H9 (cell line): ENCODE results near the gene TRHDE. TPM values are rescaled to one million over a fixed set of nuclear protein-coding genes. Genes with fewer than 3 reads are reported as not detected.

ENCODE experiments used
- DNase-seq: peaks from one replicate; pipeline ENCODE4 v3.0.0-alpha.2; 2017
- H2AFZ ChIP-seq: one replicate; pipeline ENCODE4 v1.6.1; 2013; ENCODE audit warnings: mild to moderate bottlenecking, low read length, control low read depth, moderate library complexity
- H2AK5ac ChIP-seq: 2 replicates; pipeline ENCODE4 v1.6.1; 2013; ENCODE audit warnings: low read length, control low read depth, mixed read lengths; ENCODE audit not compliant: insufficient read length
- H2BK120ac ChIP-seq: one replicate; pipeline ENCODE4 v1.6.1; 2013; ENCODE audit warnings: low read depth, mild to moderate bottlenecking, low read length, control low read depth, inconsistent platforms; ENCODE audit not compliant: poor library complexity, severe bottlenecking
- H2BK12ac ChIP-seq: 2 replicates; pipeline ENCODE4 v1.6.1; 2013; ENCODE audit warnings: low read length, control low read depth, mixed read lengths, low read depth; ENCODE audit not compliant: insufficient read length
- H2BK15ac ChIP-seq: 2 replicates; pipeline ENCODE4 v1.6.1; 2013; ENCODE audit warnings: low read depth, low read length, control low read depth
- H2BK20ac ChIP-seq: one replicate; pipeline ENCODE4 v1.6.1; 2013; ENCODE audit warnings: low read depth, mild to moderate bottlenecking, low read length, control low read depth, inconsistent platforms; ENCODE audit not compliant: poor library complexity, severe bottlenecking
- H2BK5ac ChIP-seq: 2 replicates; pipeline ENCODE4 v1.6.1; 2013; ENCODE audit warnings: low read length, control low read depth, mixed read lengths; ENCODE audit not compliant: insufficient read length
- H3K14ac ChIP-seq: 2 replicates; pipeline ENCODE4 v1.6.1; 2013; ENCODE audit warnings: low read length, control low read depth; ENCODE audit not compliant: insufficient read depth
- H3K18ac ChIP-seq: 2 replicates; pipeline ENCODE4 v1.6.1; 2013; ENCODE audit warnings: low read depth, mild to moderate bottlenecking, mixed read lengths, low read length, control low read depth; ENCODE audit not compliant: insufficient read length
- H3K23ac ChIP-seq: 2 replicates; pipeline ENCODE4 v1.6.1; 2013; ENCODE audit warnings: low read length, control low read depth, mixed read lengths, low read depth; ENCODE audit not compliant: insufficient read length
- H3K23me2 ChIP-seq: 2 replicates; pipeline ENCODE4 v1.6.1; 2013; ENCODE audit warnings: low read depth, mild to moderate bottlenecking, mixed read lengths, low read length, control low read depth; ENCODE audit not compliant: insufficient read length, poor library complexity, severe bottlenecking
- H3K27ac ChIP-seq: 2 replicates; pipeline ENCODE4 v1.5.1; 2013; ENCODE audit warnings: low read length, control low read depth, mixed read lengths, low read depth; ENCODE audit not compliant: insufficient read length
- H3K27me3 ChIP-seq: 2 replicates; pipeline ENCODE4 v1.6.1; 2013; ENCODE audit warnings: low read length, control low read depth, inconsistent platforms; ENCODE audit not compliant: insufficient read depth
- H3K4ac ChIP-seq: 2 replicates; pipeline ENCODE4 v1.6.1; 2013; ENCODE audit warnings: low read depth, mild to moderate bottlenecking, control low read depth, inconsistent platforms, low read length, moderate library complexity
- H3K4me1 ChIP-seq: 2 replicates; pipeline ENCODE4 v1.6.1; 2013; ENCODE audit warnings: low read length, control low read depth, inconsistent platforms; ENCODE audit not compliant: insufficient read depth
- H3K4me2 ChIP-seq: 2 replicates; pipeline ENCODE4 v1.6.1; 2013; ENCODE audit warnings: low read length, control low read depth, mixed read lengths; ENCODE audit not compliant: insufficient read length, insufficient read depth
- H3K56ac ChIP-seq: 2 replicates; pipeline ENCODE4 v1.6.1; 2013; ENCODE audit warnings: low read depth, mild to moderate bottlenecking, mixed read lengths, low read length, control low read depth; ENCODE audit not compliant: insufficient read length
- H3K79me1 ChIP-seq: 2 replicates; pipeline ENCODE4 v1.6.1; 2013; ENCODE audit warnings: low read depth, mild to moderate bottlenecking, moderate library complexity, low read length, control low read depth, inconsistent platforms; ENCODE audit not compliant: insufficient read depth, poor library complexity, severe bottlenecking
- H3K79me2 ChIP-seq: 2 replicates; pipeline ENCODE4 v1.6.1; 2013; ENCODE audit warnings: low read length, control low read depth, inconsistent platforms; ENCODE audit not compliant: insufficient read depth
- H3K9ac ChIP-seq: 2 replicates; pipeline ENCODE4 v1.6.1; 2013; ENCODE audit warnings: low read length, control low read depth, mixed read lengths; ENCODE audit not compliant: insufficient read length; ENCODE audit errors: extremely low read depth
- H3K9me3 ChIP-seq: one replicate; pipeline ENCODE4 v1.6.1; 2013; ENCODE audit warnings: low read depth, low read length, inconsistent platforms; ENCODE audit not compliant: control insufficient read depth
- H3T11ph ChIP-seq: one replicate; pipeline ENCODE4 v1.6.1; 2013; ENCODE audit warnings: mild to moderate bottlenecking, low read length, control low read depth, inconsistent platforms
- H4K20me1 ChIP-seq: one replicate; pipeline ENCODE4 v1.6.1; 2013; ENCODE audit not compliant: control insufficient read depth, insufficient read length, insufficient read depth
- H4K5ac ChIP-seq: 2 replicates; pipeline ENCODE4 v1.6.1; 2013; ENCODE audit warnings: low read depth, mild to moderate bottlenecking, mixed read lengths, low read length, control low read depth; ENCODE audit not compliant: insufficient read length
- H4K8ac ChIP-seq: replicated peaks from 2 replicates; pipeline ENCODE4 v1.6.1; 2013; ENCODE audit warnings: low read length, control low read depth, mixed read lengths, low read depth; ENCODE audit not compliant: insufficient read length
- H4K91ac ChIP-seq: 2 replicates; pipeline ENCODE4 v1.6.1; 2013; ENCODE audit warnings: low read depth, mild to moderate bottlenecking, moderate library complexity, mixed read lengths, low read length, control low read depth; ENCODE audit not compliant: insufficient read length
- H3K27ac Mint-ChIP-seq, 3 experiments: 2 replicates in 2 of 3; 3 replicates in 1 of 3; pipeline ENCODE4 v1.8.0; 2020 to 2021; ENCODE audit warnings: mixed read lengths in 3 of 3, mild to moderate bottlenecking in 1 of 3, moderate library complexity in 1 of 3
- H3K27me3 Mint-ChIP-seq: 2 replicates; pipeline ENCODE4 v1.8.0; 2021; ENCODE audit warnings: low read depth, mild to moderate bottlenecking, moderate library complexity, mixed read lengths
- H3K36me3 Mint-ChIP-seq, 3 experiments: 2 replicates in 2 of 3; 3 replicates in 1 of 3; pipeline ENCODE4 v1.8.0; 2020 to 2021; ENCODE audit warnings: low read depth in 3 of 3, mixed read lengths in 3 of 3; ENCODE audit not compliant: insufficient read depth in 1 of 3
- H3K4me1 Mint-ChIP-seq, 2 experiments: 2 replicates each; pipeline ENCODE4 v1.8.0; 2020; ENCODE audit warnings: mixed read lengths in 2 of 2
- H3K4me3 Mint-ChIP-seq, 2 experiments: 2 replicates in 1 of 2; 3 replicates in 1 of 2; pipeline ENCODE4 v1.8.0; 2020 to 2021; ENCODE audit warnings: mild to moderate bottlenecking in 2 of 2, mixed read lengths in 2 of 2, moderate library complexity in 1 of 2
- H3K9me3 Mint-ChIP-seq, 2 experiments: 2 replicates in 1 of 2; 3 replicates in 1 of 2; pipeline ENCODE4 v1.8.0; 2020; ENCODE audit warnings: mild to moderate bottlenecking in 2 of 2, mixed read lengths in 2 of 2, moderate library complexity in 1 of 2
- CTCF ChIP-seq: fragments of 200-600 bp; sonication (generic); conservative IDR thresholded peaks from 3 replicates; pipeline ENCODE4 v1.8.0; 2021; ENCODE audit warnings: antibody characterized with exemption, mild to moderate bottlenecking
- total RNA-seq: library from RNA; stranded (reverse); gene quantifications from 2 replicates; pipeline ENCODE4 v1.2.1, GENCODE V29; 2021

The TRHDE gene
- total RNA-seq, 1 experiment from 2014 or later: 1.0 TPM

GRCh38 chr12:72365151-72365550, 93.0 kb downstream of the TRHDE start:
- no peak overlapping the region for H2BK15ac ChIP-seq
- H3T11ph ChIP-seq: no peak overlapping the region
- H3K23me2 ChIP-seq: no peaks in the 10 kb centered on the region
- no peaks in the 10 kb centered on the region for H3K4me1 ChIP-seq
- H3K27ac Mint-ChIP-seq: 0 out of 7 replicates have a peak overlapping the region, but pooled peaks of 1 of the 3 experiments have one; percentile 41
- no peaks in the 10 kb centered on the region for H3K79me2 ChIP-seq
- no peak overlapping the region for H3K9ac ChIP-seq
- H3K4ac ChIP-seq: no peak overlapping the region
- TF ChIP-seq CTCF: no peak
- no peak overlapping the region for H3K14ac ChIP-seq
- no peaks in the 10 kb centered on the region for H3K9me3 ChIP-seq
- no peaks in the 10 kb centered on the region for H4K20me1 ChIP-seq
- H3K18ac ChIP-seq: no peak overlapping the region
- no peak overlapping the region for H2BK12ac ChIP-seq
- H4K8ac ChIP-seq: no peak overlapping the region
- H3K4me3 Mint-ChIP-seq: no peak overlapping the region
- no peak overlapping the region for H3K23ac ChIP-seq
- H4K91ac ChIP-seq: no peak overlapping the region
- no peak overlapping the region for H3K56ac ChIP-seq
- no peak for DNase-seq
- H4K5ac ChIP-seq: no peak overlapping the region
- peaks cover 0 to 2% of the 10 kb centered on the region in 2 experiments; a peak in 1 of 5 replicates for H3K9me3 Mint-ChIP-seq
- no peaks in the 10 kb centered on the region for H3K79me1 ChIP-seq
- H2AK5ac ChIP-seq: no peak overlapping the region
- H2BK5ac ChIP-seq: no peak overlapping the region
- H3K27me3 ChIP-seq: no peaks in the 10 kb centered on the region
- H2AFZ ChIP-seq: no peak overlapping the region
- H3K4me1 Mint-ChIP-seq: no peaks in the 10 kb centered on the region; a peak in 1 of 4 replicates
- H3K27ac ChIP-seq: no peak overlapping the region
- no peaks in the 10 kb centered on the region for H3K27me3 Mint-ChIP-seq
- no peak overlapping the region for H3K4me2 ChIP-seq
- no peak overlapping the region for H2BK120ac ChIP-seq
- no peaks in the 10 kb centered on the region for H3K36me3 Mint-ChIP-seq
- no peak overlapping the region for H2BK20ac ChIP-seq
